HepG2 (cell line): Measurements from ENCODE around the gene SLC15A1. TPM values are rescaled to one million over a fixed set of nuclear protein-coding genes. Genes with fewer than 3 reads are reported as not detected.

Experiments
- ATAC-seq: fragments of 200-7000 bp; cut with Tn5 transposase; 3 replicates; pipeline ENCODE4 v1.9.1; 2020; ENCODE audit warnings: mild to moderate bottlenecking, moderate library complexity
- BruUV-seq: library from RNA; stranded (reverse); fragments of 400-500 nt; replicated peaks from 2 replicates; lab custom pipeline; 2021; lab: Mats Ljungman, UMichigan
- CTCF ChIA-PET: fragments of 300-600 bp; formaldehyde crosslinking; extraction: SDS; loops from one replicate; lab custom pipeline; 2021; ENCODE audit warnings: low total read pairs, inconsistent platforms, low intra/inter-chr PET ratio; lab: Yijun Ruan, JAX
- POLR2A ChIA-PET: fragments of 350-600 bp; sonication (Branson Sonifier 250); formaldehyde crosslinking; loops from one replicate; lab custom pipeline; 2020; ENCODE audit warnings: antibody characterized with exemption, inconsistent platforms; lab: Yijun Ruan, JAX
- DNase-seq: peaks from one replicate; pipeline ENCODE4 v3.0.0-alpha.2; 2015; ENCODE audit warnings: low spot score
- FAIRE-seq: peaks from 3 replicates; lab custom pipeline; 2011; peaks lifted over from hg19 to GRCh38; lab: Jason Lieb, UNC
- H2AFZ ChIP-seq: one replicate; pipeline ENCODE4 v1.6.1; 2011; ENCODE audit warnings: low read length, inconsistent platforms
- H3K27ac ChIP-seq: fragments of 300-600 bp; 3 replicates; pipeline ENCODE4 v1.8.0; 2011; ENCODE audit warnings: mixed run types, mild to moderate bottlenecking, mixed read lengths, low read length, inconsistent platforms; ENCODE audit not compliant: insufficient read depth; ENCODE audit errors: extremely low read length
- H3K27me3 ChIP-seq, 2 experiments: fragments of 200-600 bp in 1 of 2; 2 replicates in 1 of 2; 3 replicates in 1 of 2; pipeline versions ENCODE4 v1.6.0 to v1.8.0; 2011; ENCODE audit warnings: low read length in 2 of 2, mild to moderate bottlenecking in 2 of 2, moderate library complexity in 2 of 2, inconsistent platforms in 1 of 2; ENCODE audit not compliant: insufficient read depth in 2 of 2, control insufficient read depth in 1 of 2
- H3K36me3 ChIP-seq, 2 experiments: fragments of 200-600 bp in 1 of 2; replicated peaks in 1 of 2; 2 replicates in 1 of 2; 3 replicates in 1 of 2; pipeline versions ENCODE4 v1.5.1 to v1.8.0; 2011; ENCODE audit warnings: low read length in 2 of 2, inconsistent platforms in 1 of 2; ENCODE audit not compliant: insufficient read depth in 2 of 2, control insufficient read depth in 1 of 2
- H3K4me1 ChIP-seq: 2 replicates; pipeline ENCODE4 v1.5.1; 2012; ENCODE audit warnings: low read length, inconsistent platforms; ENCODE audit not compliant: insufficient read depth
- H3K4me2 ChIP-seq: 2 replicates; pipeline ENCODE4 v1.6.0; 2011; ENCODE audit warnings: low read depth, low read length, inconsistent platforms
- H3K4me3 ChIP-seq, 3 experiments: fragments of 200-600 bp in 1 of 3; sonication (generic), shearing (Covaris generic) in 1 of 3; replicated peaks in 1 of 3; 2 replicates each; pipeline ENCODE4 v1.5.1; 2011 to 2016; ENCODE audit warnings: low read length in 3 of 3, inconsistent platforms in 2 of 3, low read depth in 2 of 3, mild to moderate bottlenecking in 2 of 3, control low read depth in 1 of 3, mixed read lengths in 1 of 3; ENCODE audit not compliant: insufficient read depth in 1 of 3
- H3K79me2 ChIP-seq: one replicate; pipeline ENCODE4 v1.6.1; 2011; ENCODE audit warnings: low read length, inconsistent platforms; ENCODE audit not compliant: insufficient read depth
- H3K9ac ChIP-seq: 2 replicates; pipeline ENCODE4 v1.6.0; 2011; ENCODE audit warnings: mild to moderate bottlenecking, low read depth, low read length, inconsistent platforms; ENCODE audit not compliant: insufficient read depth
- H3K9me3 ChIP-seq: 2 replicates; pipeline ENCODE4 v1.5.1; 2012; ENCODE audit warnings: mild to moderate bottlenecking, low read length
- H4K20me1 ChIP-seq: 2 replicates; pipeline ENCODE4 v1.6.0; 2011; ENCODE audit warnings: inconsistent platforms, mild to moderate bottlenecking, low read length, moderate library complexity; ENCODE audit not compliant: insufficient read depth
- ATAD3A ChIP-seq: sonication (generic); formaldehyde crosslinking; IDR thresholded peaks from 2 replicates; pipeline ENCODE4 v1.4.0; 2020; ENCODE audit warnings: missing genetic modification reagents
- KDM3A ChIP-seq: IDR thresholded peaks from 2 replicates; pipeline ENCODE4 v1.6.1; 2018; ENCODE audit warnings: low read depth, missing compliant biosample characterization
- MED1 ChIP-seq: sonication (generic); formaldehyde crosslinking; IDR thresholded peaks from 2 replicates; pipeline ENCODE4 v1.4.0; 2020; ENCODE audit warnings: missing genetic modification reagents
- RARG ChIP-seq: sonication (generic); formaldehyde crosslinking; IDR thresholded peaks from 2 replicates; pipeline ENCODE4 v1.4.0; 2020; ENCODE audit warnings: low read depth, mild to moderate bottlenecking, missing genetic modification reagents
- REL ChIP-seq: sonication (generic); formaldehyde crosslinking; conservative IDR thresholded peaks from 2 replicates; pipeline ENCODE4 v1.8.0; 2022; ENCODE audit warnings: mild to moderate bottlenecking, missing genetic modification reagents, moderate library complexity
- SATB2 ChIP-seq: sonication (generic); formaldehyde crosslinking; IDR thresholded peaks from 2 replicates; pipeline ENCODE4 v1.5.0; 2020; ENCODE audit warnings: missing genetic modification reagents
- ZFAT ChIP-seq: sonication (generic); formaldehyde crosslinking; conservative IDR thresholded peaks from 2 replicates; pipeline ENCODE4 v1.8.1; 2023; ENCODE audit warnings: missing genetic modification reagents, inconsistent platforms
- ZNF180 ChIP-seq: sonication (generic); formaldehyde crosslinking; IDR thresholded peaks from 2 replicates; pipeline ENCODE4 v1.4.0; 2020; ENCODE audit warnings: low read depth, missing genetic modification reagents, borderline replicate concordance
- ZNF747 ChIP-seq: sonication (generic); formaldehyde crosslinking; IDR thresholded peaks from 2 replicates; pipeline ENCODE4 v1.8.1; 2023; ENCODE audit warnings: missing genetic modification reagents, mild to moderate bottlenecking, borderline replicate concordance
- WGBS: methylation state at CpG from one replicate; pipeline ENCODE4 v1.1.6; 2017; ENCODE audit warnings: low lambda C conversion rate; 5-methylcytosine and 5-hydroxymethylcytosine counted together
- in situ Hi-C: cut with HindIII; loops from 2 replicates; pipeline ENCODE4 v1.10.0; 2017; ENCODE audit warnings: low pct_unique_long_range_greater_than_20kb; ENCODE audit not compliant: extremely low pct_ligation_motif_present
- intact Hi-C: fragments of 100-400 bp; cut with micrococcal nuclease; formaldehyde crosslinking; loops from one replicate; pipeline ENCODE4 v1.10.0; 2022; ENCODE audit not compliant: unreplicated experiment
- polyA plus RNA-seq, 8 experiments: library from polyadenylated mRNA; depleted of rRNA in 3 of 8; stranded (reverse) in 7 of 8; unstranded in 1 of 8; fragments of >200 nt; fragmentation: Illumina TruSeq in 4 of 8; extraction: Trizol in 4 of 8; gene quantifications; 2 replicates each; pipeline versions ENCODE4 v1.2.1 to v1.2.3, GENCODE V29; 2011 to 2016; ENCODE audit warnings: low read depth in 4 of 8, missing spikeins in 1 of 8, mixed read lengths in 1 of 8; ENCODE audit not compliant: insufficient read depth in 1 of 8
- total RNA-seq, 5 experiments: library from RNA; depleted of rRNA; stranded (reverse); fragments of >200 nt; fragmentation: Illumina TruSeq; extraction: Trizol; gene quantifications; 2 replicates each; pipeline ENCODE4 v1.2.3, GENCODE V29; 2016; ENCODE audit warnings: low read depth in 1 of 5
- TF ChIP-seq, protein P1 (sequence below): sonication (generic); formaldehyde crosslinking; IDR thresholded peaks from 2 replicates; pipeline ENCODE4 v1.5.1; 2020; ENCODE audit warnings: mild to moderate bottlenecking, missing genetic modification reagents, borderline replicate concordance

Gene SLC15A1
- total and polyA plus RNA-seq, 2 of the 13 experiments (the other 11 are each of a cell fraction or from before 2014, with no cell fraction given): 0.17 to 0.20 TPM

DNA sequence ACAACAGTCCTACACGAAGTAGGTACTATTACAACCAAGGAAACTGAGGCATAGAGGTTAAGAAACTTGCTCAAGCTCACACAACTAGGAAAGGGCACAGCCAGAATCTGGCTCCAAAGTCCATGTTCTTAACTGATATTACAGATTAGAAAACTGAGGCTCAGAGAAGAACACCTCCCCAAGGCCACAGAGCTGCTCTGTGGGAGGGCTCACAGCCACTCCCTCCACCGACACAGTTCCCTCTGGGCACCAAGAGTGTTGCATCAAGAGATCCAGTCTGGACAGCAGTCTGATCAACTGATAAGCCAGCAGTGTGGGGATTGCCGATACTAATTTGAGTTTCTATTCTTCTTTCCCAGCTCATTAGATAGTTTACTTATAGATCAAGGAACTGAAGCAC, 29.5 kb downstream of the SLC15A1 start:
- TF ChIP-seq SATB2 (CRISPR knock-in tag) (no peak), ZFAT (CRISPR knock-in tag) (no peak), REL (CRISPR knock-in tag) (no peak), KDM3A (no peak), RARG (no peak), ATAD3A (CRISPR knock-in tag) (no peak), ZNF180 (CRISPR knock-in tag) (no peak), MED1 (CRISPR knock-in tag) (no peak), ZNF747 (CRISPR knock-in tag) (no peak)
- TF ChIP-seq, protein P1, sequence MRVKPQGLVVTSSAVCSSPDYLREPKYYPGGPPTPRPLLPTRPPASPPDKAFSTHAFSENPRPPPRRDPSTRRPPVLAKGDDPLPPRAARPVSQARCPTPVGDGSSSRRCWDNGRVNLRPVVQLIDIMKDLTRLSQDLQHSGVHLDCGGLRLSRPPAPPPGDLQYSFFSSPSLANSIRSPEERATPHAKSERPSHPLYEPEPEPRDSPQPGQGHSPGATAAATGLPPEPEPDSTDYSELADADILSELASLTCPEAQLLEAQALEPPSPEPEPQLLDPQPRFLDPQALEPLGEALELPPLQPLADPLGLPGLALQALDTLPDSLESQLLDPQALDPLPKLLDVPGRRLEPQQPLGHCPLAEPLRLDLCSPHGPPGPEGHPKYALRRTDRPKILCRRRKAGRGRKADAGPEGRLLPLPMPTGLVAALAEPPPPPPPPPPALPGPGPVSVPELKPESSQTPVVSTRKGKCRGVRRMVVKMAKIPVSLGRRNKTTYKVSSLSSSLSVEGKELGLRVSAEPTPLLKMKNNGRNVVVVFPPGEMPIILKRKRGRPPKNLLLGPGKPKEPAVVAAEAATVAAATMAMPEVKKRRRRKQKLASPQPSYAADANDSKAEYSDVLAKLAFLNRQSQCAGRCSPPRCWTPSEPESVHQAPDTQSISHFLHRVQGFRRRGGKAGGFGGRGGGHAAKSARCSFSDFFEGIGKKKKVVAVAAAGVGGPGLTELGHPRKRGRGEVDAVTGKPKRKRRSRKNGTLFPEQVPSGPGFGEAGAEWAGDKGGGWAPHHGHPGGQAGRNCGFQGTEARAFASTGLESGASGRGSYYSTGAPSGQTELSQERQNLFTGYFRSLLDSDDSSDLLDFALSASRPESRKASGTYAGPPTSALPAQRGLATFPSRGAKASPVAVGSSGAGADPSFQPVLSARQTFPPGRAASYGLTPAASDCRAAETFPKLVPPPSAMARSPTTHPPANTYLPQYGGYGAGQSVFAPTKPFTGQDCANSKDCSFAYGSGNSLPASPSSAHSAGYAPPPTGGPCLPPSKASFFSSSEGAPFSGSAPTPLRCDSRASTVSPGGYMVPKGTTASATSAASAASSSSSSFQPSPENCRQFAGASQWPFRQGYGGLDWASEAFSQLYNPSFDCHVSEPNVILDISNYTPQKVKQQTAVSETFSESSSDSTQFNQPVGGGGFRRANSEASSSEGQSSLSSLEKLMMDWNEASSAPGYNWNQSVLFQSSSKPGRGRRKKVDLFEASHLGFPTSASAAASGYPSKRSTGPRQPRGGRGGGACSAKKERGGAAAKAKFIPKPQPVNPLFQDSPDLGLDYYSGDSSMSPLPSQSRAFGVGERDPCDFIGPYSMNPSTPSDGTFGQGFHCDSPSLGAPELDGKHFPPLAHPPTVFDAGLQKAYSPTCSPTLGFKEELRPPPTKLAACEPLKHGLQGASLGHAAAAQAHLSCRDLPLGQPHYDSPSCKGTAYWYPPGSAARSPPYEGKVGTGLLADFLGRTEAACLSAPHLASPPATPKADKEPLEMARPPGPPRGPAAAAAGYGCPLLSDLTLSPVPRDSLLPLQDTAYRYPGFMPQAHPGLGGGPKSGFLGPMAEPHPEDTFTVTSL (CRISPR knock-in tag): no peak
- ChIA-PET CTCF (no interaction called here), POLR2A (no interaction called here)
- Histone ChIP-seq H4K20me1 (no peaks in the 10 kb centered on the region), H2AFZ (no peak overlapping the region), H3K36me3 (no peaks in the 10 kb centered on the region), H3K79me2 (no peaks in the 10 kb centered on the region), H3K27ac (no peak overlapping the region), H3K27me3 (no peaks in the 10 kb centered on the region), H3K4me1 (no peaks in the 10 kb centered on the region), H3K4me3 (no peak overlapping the region), H3K9me3 (no peaks in the 10 kb centered on the region), H3K4me2 (no peak overlapping the region), H3K9ac (no peak overlapping the region)
- no peak for FAIRE-seq
- in situ Hi-C loops: no loop called here
- intact Hi-C loops: no loop called here
- ATAC-seq: no peak
- WGBS: 28% methylated on average over 3 of the region's 3 CpGs
- BruUV-seq: no TSS peak
- no peak for DNase-seq
